OCI-LY1 (cell line): ENCODE data around the gene STX12.

ENCODE experiments used
- CTCF ChIP-seq: fragments of 200-600 bp; sonication (generic), shearing (Covaris generic); IDR thresholded peaks from 2 replicates; pipeline ENCODE4 v1.5.1; 2017; ENCODE audit warnings: mild to moderate bottlenecking, antibody characterized with exemption, low read length, moderate library complexity, mixed read lengths
- EZH2 ChIP-seq: fragments of 200-600 bp; sonication (generic), shearing (Covaris generic); IDR thresholded peaks from 2 replicates; pipeline ENCODE4 v1.8.0; 2017; ENCODE audit warnings: borderline replicate concordance, mixed run types, mild to moderate bottlenecking, antibody characterized with exemption, low read length, moderate library complexity, mixed read lengths

DNA sequence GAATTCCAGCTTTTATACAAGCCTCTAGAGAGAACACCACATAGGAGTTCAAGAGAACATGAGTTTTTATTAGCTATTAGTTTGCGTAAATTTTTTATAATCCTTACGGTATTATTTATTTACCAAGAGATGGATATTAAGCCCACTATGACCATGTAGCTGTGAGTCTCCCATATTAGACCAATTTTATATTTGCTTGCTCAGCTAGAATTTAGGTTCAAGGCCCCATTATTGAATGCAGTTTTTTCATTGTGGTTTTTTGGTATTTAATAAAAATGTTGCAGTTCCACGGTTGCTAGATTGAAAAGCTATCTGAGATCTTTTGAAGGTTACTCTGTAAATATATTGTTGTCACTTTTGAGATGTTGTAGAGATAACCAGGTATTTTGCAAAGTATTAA, 60.5 kb downstream of the STX12 start:
- no peak for TF ChIP-seq CTCF
- TF ChIP-seq EZH2 = no peak
